ENCODE results near the gene SLC25A13.

DNA sequence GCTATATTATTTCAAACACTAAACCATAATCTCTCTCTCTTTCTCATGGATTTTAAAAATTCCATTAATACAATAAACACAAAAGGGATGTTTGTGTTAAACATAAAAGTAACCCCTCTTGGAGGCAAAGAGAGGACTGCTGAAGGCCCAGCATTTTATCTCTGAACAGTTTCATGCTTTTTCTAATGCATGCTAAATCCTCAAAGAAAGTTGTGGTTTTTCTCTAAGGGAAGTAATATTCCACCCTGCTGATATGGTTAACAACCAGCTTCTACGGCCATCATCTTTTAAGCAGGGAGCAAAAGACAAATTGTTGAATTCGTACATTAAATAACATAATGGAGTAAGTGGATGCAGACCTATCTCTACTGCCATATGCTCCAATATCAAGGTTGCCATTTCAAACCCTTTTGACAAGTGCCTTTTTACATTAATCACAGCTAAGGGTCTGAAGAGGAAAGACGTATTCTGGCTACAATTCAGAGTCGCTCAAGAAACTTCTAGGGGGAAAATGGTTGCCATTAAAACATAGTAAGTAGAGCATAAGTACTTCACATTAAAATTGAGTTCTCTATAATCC is 103.1 kb downstream of the SLC25A13 start:
- TF ChIP-seq, protein P1, sequence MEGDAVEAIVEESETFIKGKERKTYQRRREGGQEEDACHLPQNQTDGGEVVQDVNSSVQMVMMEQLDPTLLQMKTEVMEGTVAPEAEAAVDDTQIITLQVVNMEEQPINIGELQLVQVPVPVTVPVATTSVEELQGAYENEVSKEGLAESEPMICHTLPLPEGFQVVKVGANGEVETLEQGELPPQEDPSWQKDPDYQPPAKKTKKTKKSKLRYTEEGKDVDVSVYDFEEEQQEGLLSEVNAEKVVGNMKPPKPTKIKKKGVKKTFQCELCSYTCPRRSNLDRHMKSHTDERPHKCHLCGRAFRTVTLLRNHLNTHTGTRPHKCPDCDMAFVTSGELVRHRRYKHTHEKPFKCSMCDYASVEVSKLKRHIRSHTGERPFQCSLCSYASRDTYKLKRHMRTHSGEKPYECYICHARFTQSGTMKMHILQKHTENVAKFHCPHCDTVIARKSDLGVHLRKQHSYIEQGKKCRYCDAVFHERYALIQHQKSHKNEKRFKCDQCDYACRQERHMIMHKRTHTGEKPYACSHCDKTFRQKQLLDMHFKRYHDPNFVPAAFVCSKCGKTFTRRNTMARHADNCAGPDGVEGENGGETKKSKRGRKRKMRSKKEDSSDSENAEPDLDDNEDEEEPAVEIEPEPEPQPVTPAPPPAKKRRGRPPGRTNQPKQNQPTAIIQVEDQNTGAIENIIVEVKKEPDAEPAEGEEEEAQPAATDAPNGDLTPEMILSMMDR (IDR thresholded peaks at IDR 0.05), result no peak
- no peak for TF ChIP-seq POLR2A (IDR thresholded peaks at IDR 0.05)

Measured in uterus (tissue), 2 donors.